Measurements from ENCODE around the gene CYP11A1.

Gene CYP11A1

DNA sequence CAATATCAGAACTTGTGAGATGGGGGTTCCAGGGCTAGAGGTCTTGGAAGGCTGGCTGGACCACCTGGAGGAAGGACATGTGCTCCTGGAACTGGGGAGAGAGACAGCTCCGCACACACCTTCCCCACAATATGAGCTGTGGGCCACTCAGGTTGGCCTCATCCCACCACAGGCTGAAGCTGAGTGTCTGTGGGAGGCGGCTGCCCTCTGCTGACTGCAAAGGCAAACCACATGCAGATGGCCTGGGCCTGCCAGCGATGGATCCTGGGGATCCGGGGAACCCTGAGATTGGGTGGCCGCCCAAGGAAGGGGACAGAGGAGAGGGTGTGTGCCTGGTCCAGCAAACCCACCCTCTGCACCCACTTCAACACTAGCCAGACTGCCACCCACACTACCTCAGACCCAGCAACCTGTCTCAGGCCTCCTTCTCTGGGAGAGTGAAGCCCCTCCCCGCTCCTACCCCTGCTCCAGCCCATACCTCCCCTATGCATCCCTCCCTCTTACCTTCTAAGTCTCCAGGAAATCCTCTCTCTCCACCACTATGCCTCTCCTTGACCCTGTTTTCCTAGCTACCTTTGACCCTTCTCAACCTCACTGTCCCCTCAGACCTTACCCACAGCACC is 44.8 kb downstream of the CYP11A1 start:
- DNase-seq (ENCODE audit: low read depth): peak; percentile 73

DNA sequence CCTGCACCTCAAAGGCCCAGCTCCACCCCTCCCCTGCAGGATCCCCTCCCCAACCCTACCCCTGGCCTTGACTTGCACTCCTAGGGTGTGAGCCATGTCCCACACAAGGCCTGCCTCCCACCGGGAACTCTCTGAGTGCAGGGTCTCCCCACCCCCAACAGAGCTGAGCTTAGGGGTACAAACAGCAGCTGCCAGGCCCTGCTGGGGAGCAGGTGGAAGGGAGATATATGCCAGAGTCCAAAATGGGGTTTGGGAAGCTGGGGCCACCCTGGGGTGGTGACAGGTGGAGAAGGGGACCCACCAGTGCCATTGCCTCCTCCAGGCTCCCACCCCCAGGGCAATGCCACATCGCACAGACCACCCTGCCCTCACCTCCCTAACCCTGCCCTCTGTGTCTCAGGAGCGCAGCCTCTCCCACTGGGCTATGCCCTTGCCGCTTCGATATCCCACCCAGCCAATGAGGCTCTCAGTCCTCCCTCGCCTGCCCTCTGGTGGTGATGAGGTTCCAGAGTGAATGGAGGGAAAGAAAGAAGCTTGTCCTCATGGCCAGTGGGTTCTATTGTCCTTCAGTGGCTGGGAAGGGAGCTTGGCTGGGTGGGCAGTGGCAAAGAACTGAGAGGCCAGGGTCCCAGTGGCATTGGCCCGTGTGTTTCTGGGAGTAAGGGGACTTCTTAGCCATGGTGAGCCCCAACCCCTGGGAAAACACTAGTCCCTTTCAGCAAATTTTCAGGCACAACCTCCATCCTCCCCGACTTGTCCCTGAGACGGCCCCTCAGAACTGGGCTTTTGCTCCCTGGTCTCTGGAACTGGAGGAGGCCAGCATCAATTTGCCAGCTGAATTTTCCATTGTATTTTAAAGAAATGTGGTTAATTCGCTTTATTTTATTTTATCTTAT is 46.8 kb downstream of the CYP11A1 start:
- H3K4me3 ChIP-seq (ENCODE audit: low read depth, low read length): no peak overlapping the region
- TF ChIP-seq, protein P1, sequence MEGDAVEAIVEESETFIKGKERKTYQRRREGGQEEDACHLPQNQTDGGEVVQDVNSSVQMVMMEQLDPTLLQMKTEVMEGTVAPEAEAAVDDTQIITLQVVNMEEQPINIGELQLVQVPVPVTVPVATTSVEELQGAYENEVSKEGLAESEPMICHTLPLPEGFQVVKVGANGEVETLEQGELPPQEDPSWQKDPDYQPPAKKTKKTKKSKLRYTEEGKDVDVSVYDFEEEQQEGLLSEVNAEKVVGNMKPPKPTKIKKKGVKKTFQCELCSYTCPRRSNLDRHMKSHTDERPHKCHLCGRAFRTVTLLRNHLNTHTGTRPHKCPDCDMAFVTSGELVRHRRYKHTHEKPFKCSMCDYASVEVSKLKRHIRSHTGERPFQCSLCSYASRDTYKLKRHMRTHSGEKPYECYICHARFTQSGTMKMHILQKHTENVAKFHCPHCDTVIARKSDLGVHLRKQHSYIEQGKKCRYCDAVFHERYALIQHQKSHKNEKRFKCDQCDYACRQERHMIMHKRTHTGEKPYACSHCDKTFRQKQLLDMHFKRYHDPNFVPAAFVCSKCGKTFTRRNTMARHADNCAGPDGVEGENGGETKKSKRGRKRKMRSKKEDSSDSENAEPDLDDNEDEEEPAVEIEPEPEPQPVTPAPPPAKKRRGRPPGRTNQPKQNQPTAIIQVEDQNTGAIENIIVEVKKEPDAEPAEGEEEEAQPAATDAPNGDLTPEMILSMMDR (IDR thresholded peaks at IDR 0.05; ENCODE audit: insufficient read depth, low read depth, low read length, missing control alignments): peak; percentile 72
- peak; percentile 48 for DNase-seq (ENCODE audit: low read depth)

More for the DNA sequence above, 44.8 kb downstream of the CYP11A1 start:
- TF ChIP-seq, protein P1 (IDR thresholded peaks at IDR 0.05; ENCODE audit: insufficient read depth, low read depth, low read length, missing control alignments): peak; percentile 97
- no peak overlapping the region for H3K4me3 ChIP-seq (ENCODE audit: low read depth, low read length)

DNA sequence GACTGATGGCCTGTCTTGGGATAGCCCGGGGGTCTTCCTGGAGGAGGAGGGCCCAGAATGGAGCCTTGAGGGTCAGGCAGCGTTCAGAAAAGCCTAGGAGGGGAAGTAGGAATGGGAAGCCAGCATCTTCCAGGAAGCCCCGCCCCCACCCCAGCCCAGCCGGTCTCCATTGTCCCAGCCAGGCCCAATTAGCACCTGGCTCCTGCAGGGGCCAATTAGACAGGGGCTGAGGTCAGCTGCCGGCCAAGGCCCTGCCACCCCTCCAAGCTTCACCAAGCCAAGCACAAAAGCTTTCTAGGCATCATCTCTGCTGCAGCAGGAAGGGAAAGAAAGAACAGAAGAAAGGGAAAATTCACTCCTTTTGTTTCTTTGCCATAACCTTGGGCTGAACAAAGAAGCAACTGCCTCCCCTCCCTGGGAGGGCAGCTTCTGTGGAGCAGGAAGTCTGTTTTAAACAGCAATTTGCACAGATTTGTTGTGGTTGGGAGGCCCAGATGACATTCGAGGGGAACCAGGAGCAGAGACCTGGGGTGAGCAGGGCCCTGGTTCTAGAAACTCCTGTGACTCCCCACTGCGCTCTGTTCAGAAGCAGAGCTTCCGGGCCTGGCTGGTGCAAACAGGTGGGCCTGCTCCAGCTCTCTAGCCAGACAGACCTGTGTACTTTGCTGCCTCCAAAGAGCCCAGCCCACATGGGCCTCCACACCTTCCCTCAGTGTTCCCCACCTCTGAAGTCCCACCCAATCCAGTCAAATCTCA is 47.7 kb downstream of the CYP11A1 start:
- TF ChIP-seq, protein P1 (IDR thresholded peaks at IDR 0.05; ENCODE audit: insufficient read depth, low read depth, low read length, missing control alignments): no peak
- peak; percentile 22 for DNase-seq (ENCODE audit: low read depth)

DNA sequence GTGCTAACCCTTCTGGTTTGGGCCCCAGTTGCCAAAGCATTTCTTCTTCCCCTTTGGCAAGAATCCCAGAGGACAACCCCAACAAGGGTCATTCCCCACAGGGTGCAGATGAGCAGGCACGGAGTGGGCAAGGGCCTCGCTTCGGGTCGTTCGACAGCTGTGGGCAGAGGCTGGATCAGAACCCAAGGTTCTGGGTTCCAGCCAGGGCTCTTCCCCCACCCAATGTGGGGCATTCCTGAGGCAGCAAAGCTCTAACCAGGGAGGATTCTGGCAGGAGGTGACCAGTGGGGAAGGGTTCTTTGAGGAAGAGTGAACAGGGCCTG is 48.3 kb downstream of the CYP11A1 start:
- H3K4me3 ChIP-seq (ENCODE audit: low read depth, low read length): no peak overlapping the region
- DNase-seq (ENCODE audit: low read depth): no peak
- TF ChIP-seq, protein P1 (IDR thresholded peaks at IDR 0.05; ENCODE audit: insufficient read depth, low read depth, low read length, missing control alignments): no peak

More for the DNA sequence above, 47.7 kb downstream of the CYP11A1 start:
- no peak overlapping the region for H3K4me3 ChIP-seq (ENCODE audit: low read depth, low read length)

DNA sequence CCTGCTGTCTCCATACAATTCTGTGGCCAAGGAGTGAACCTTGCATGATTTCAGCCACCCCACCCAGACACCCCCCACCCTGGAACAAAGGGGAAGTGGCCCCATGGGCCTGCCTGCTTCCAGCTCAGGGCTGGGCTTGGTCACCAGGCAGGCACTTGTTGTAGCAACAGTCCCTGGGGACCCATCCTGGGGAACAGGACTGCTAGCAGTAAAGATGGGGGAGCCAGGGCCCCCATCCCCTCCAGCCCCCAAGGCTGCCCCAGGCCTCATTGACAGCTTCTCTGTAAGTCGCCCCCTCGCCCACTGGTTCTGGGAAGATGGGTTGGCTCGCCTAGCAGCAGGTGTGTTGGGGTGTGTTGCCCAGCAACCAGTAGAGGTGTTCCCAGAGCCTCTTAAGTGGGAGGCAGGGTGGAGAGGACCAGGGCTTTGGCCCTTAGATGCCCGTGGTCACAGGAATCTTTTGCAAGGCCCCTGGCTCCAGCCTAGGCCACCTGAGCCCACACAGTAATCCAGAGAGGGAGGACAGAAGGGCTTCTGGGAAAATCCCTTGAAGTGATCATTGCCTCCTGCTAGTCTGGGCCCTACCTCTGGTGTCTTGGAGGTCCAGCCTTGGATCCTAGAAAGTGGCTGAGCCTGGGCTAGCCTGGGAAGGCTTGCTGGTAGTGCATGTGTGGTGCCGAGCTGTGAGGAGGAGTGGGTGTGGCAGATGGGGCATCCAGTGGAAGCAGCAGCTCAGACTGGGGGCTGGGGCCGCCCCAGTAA is 48.9 kb downstream of the CYP11A1 start:
- DNase-seq (ENCODE audit: low read depth): peak; percentile 19
- H3K4me3 ChIP-seq (ENCODE audit: low read depth, low read length): no peak overlapping the region
- TF ChIP-seq, protein P1 (IDR thresholded peaks at IDR 0.05; ENCODE audit: insufficient read depth, low read depth, low read length, missing control alignments): no peak

DNA sequence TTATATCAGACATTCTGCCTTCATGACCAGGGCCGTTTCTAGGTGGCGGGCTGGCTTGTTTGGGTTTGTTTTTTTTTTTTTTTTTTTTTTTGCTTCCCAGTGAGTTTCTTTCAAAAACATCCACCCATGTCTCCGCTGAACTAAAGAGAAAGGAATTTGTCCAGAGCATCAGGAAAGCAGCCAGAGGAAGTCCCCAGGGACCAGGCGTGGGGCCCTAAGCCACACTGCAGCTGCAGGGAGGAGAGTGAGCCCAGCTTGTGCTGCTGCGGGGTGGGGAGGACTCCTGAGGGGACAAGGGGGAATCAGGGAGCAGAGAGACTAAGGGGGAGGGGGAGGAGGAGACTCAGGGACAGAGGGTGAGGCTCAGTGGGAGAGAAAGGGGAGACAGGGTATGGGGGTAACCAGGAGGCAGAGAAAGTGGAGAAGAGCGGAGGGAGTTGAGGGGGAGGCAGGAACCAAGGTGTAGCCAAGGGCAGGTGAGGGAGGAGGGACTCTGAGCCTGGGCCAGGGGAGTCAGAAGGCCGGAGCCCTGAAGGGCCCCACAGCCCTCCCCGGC is 49.5 kb downstream of the CYP11A1 start:
- no peak overlapping the region for H3K4me3 ChIP-seq (ENCODE audit: low read depth, low read length)
- DNase-seq (ENCODE audit: low read depth): no peak
- TF ChIP-seq, protein P1 (IDR thresholded peaks at IDR 0.05; ENCODE audit: insufficient read depth, low read depth, low read length, missing control alignments): no peak

Measured in GM12865 (cell line).